ENCODE results near the gene OXA1L.

- TF ChIP-seq CTCF (IDR thresholded peaks at IDR 0.05) (no peak), REST (IDR thresholded peaks at IDR 0.05; ENCODE audit: insufficient read depth in 1 of 2, low read depth in 2 of 2, low read length in 1 of 2) (no peak), TCF7L2 (IDR thresholded peaks at IDR 0.05; ENCODE audit: low read depth, low read length) (no peak)
Observed at GRCh38 chr14:22769369-22769768, 2.9 kb downstream of the OXA1L start.

Measured in Panc1 (cell line).